ENCODE data around the gene ABLIM3.
A peak's percentile ranks its signal among the peaks of the same experiment; 100 is the strongest.

The ABLIM3 gene

DNA sequence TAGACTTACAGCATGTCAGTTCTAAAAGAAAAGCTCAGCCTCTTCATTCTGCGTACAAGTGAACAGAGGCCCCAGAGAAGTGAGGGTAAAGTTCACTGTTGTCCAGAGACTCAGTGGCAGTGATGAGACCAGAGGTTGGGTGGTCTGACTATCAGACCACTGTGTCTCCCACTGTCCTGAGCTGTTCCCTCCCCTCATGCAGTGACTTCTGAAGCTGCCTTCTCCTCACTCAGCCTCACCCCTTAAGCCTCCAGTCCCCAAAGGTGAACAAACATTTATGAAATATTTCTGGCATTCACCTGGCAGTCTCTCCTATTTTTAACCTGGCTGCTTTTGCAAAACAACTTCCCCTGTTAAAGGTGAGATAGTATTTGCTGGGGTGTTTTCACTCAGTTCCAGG, 54.7 kb downstream of the ABLIM3 start:
- TF ChIP-seq, protein P1, sequence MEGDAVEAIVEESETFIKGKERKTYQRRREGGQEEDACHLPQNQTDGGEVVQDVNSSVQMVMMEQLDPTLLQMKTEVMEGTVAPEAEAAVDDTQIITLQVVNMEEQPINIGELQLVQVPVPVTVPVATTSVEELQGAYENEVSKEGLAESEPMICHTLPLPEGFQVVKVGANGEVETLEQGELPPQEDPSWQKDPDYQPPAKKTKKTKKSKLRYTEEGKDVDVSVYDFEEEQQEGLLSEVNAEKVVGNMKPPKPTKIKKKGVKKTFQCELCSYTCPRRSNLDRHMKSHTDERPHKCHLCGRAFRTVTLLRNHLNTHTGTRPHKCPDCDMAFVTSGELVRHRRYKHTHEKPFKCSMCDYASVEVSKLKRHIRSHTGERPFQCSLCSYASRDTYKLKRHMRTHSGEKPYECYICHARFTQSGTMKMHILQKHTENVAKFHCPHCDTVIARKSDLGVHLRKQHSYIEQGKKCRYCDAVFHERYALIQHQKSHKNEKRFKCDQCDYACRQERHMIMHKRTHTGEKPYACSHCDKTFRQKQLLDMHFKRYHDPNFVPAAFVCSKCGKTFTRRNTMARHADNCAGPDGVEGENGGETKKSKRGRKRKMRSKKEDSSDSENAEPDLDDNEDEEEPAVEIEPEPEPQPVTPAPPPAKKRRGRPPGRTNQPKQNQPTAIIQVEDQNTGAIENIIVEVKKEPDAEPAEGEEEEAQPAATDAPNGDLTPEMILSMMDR (IDR thresholded peaks at IDR 0.05; ENCODE audit: insufficient read depth, low read depth, low read length, missing control alignments): no peak
- no peak for DNase-seq (ENCODE audit: low read depth)
- H3K4me3 ChIP-seq (ENCODE audit: low read length): no peak overlapping the region

DNA sequence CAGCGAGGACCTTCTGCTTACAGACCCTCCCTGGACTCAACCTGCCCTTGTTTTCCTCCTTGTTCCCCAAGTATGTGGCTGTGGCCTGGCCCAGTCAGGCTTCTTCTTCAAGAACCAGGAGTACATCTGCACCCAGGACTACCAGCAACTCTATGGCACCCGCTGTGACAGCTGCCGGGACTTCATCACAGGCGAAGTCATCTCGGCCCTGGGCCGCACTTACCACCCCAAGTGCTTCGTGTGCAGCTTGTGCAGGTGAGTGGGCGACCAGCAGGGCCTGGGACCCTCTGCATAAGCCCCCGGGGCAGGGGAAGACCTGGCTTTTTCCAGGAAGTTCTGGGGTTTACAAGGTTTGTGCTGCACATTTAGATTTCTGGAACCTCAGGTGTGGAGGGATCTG, 56.9 kb downstream of the ABLIM3 start:
- no peak for DNase-seq (ENCODE audit: low read depth)
- H3K4me3 ChIP-seq (ENCODE audit: low read length): no peak overlapping the region
- TF ChIP-seq, protein P1 (IDR thresholded peaks at IDR 0.05; ENCODE audit: insufficient read depth, low read depth, low read length, missing control alignments): no peak

DNA sequence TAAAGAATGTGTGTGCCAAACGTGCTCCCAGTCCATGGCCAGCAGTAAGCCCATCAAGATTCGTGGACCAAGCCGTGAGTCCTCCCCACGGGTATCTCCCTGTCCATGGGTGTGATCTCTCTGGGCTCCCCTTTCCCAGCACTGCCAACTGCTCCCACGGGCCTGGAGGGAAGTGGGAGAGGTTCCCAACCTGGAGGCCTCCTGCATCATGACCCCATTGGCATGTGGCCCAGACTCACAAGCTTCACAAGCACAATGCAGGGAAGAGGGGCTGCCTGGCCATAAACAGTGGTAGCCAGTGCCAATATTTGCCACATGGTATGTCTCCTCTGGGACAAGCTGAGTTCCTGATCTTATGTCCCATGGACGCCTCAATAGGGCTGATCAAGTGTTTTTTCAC, 59.1 kb downstream of the ABLIM3 start:
- no peak for DNase-seq (ENCODE audit: low read depth)
- TF ChIP-seq, protein P1 (IDR thresholded peaks at IDR 0.05; ENCODE audit: insufficient read depth, low read depth, low read length, missing control alignments): no peak

DNA sequence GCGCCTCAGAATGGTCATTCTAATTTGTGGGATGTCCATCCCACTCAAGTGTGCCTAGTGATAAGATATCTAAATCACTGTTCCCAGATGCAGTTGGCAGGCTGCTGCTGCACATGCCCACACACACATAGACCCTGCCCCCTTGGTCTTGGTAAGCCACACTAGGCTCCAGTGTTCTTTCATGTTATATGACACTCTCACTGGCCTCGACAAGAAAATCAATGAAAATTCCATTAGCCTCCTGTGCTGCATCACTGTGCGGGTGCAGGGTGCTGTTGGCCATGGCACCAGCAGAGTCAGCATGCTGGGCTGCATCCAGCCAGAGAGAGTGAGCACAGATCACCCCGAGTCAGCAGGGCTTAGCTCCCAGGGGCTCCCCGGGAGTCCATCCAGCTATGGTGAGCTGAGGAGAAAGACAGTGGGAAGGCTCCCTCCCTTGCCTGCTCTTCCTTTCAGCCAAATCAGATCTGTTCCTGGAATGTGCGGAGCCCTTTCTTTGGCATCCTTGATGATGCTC, 59.9 kb downstream of the ABLIM3 start:
- DNase-seq (ENCODE audit: low read depth): no peak
- TF ChIP-seq, protein P1 (IDR thresholded peaks at IDR 0.05; ENCODE audit: insufficient read depth, low read depth, low read length, missing control alignments): no peak

More for the DNA sequence above, 59.1 kb downstream of the ABLIM3 start:
- H3K4me3 ChIP-seq (ENCODE audit: low read length): no peak overlapping the region

DNA sequence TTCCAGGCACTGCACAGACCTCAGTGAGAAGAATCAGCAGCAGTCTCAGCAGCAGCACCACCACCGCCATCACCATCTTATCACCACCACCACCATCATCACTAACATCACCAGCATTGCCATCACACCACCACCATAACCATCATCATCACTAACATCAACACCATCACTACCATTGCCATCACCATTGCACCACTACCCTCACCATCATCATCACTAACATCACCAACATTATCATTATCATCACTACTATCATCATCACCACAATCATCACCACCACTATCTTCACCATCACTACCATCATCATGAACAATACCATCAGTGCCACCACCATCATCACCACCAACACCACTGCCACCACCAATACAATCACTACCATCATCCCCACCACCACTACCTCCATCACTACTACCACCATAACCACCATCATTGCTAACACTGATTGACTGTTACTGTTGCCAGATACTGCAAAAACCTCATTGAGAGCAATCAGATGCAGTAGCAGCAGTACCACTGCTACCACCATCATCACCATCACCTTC, 61.7 kb downstream of the ABLIM3 start:
- TF ChIP-seq, protein P1 (IDR thresholded peaks at IDR 0.05; ENCODE audit: insufficient read depth, low read depth, low read length, missing control alignments): no peak
- H3K4me3 ChIP-seq (ENCODE audit: low read length): no peak overlapping the region
- DNase-seq (ENCODE audit: low read depth): no peak

More for the DNA sequence above, 59.9 kb downstream of the ABLIM3 start:
- no peak overlapping the region for H3K4me3 ChIP-seq (ENCODE audit: low read length)

DNA sequence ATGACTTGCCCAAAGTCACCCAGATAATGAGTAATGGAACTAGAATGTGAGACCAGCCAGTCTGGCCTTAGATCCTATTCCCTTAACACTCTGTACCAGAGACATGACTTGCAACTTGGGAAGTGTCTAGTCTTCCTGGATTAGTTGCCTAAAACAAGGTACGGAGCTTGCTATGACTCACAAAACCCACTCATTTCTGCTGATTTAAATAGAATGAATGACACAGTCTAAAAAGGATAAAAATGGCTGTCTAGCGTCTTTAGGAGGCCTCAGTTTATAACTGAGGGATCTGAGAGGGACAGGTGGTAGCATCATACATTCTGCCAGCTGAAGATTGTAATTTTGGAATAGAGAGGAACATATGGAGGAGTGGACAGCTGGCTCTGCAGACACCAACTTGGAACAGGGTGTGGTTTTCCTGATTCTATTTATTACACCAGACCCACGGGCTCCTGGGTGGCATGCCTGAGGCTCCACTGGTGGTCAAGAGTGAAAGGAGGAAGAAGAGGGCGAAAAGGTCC, 62.7 kb downstream of the ABLIM3 start:
- TF ChIP-seq, protein P1 (IDR thresholded peaks at IDR 0.05; ENCODE audit: insufficient read depth, low read depth, low read length, missing control alignments): no peak
- H3K4me3 ChIP-seq (ENCODE audit: low read length): no peak overlapping the region
- peak; percentile 79 for DNase-seq (ENCODE audit: low read depth)
